SU-DHL-6 (cell line): ENCODE measurements around the gene IFT74.

Experiments
- H2AFZ ChIP-seq: fragments of 200-600 bp; sonication (generic); 2 replicates; pipeline ENCODE4 v1.6.1; 2014; ENCODE audit warnings: low read depth, mild to moderate bottlenecking, moderate library complexity, mixed read lengths, antibody characterized with exemption, low read length; ENCODE audit not compliant: severe bottlenecking
- H3F3A ChIP-seq: fragments of 200-600 bp; shearing (Covaris generic); 2 replicates; pipeline ENCODE4 v1.6.0; 2016; ENCODE audit warnings: antibody characterized with exemption, mild to moderate bottlenecking; ENCODE audit not compliant: insufficient read depth
- H3K27ac ChIP-seq: fragments of 200-600 bp; sonication (generic); 2 replicates; pipeline ENCODE4 v1.5.1; 2016; ENCODE audit warnings: low read depth, mild to moderate bottlenecking, low read length, moderate library complexity, mixed read lengths
- H3K27me3 ChIP-seq: fragments of 200-600 bp; sonication (generic), shearing (Covaris generic); 2 replicates; pipeline ENCODE4 v1.6.0; 2014; ENCODE audit warnings: mild to moderate bottlenecking, low read length
- H3K36me3 ChIP-seq: fragments of 200-600 bp; sonication (generic); 2 replicates; pipeline ENCODE4 v1.6.1; 2014; ENCODE audit warnings: mild to moderate bottlenecking, low read length, mixed read lengths
- H3K4me2 ChIP-seq: fragments of 300-600, 200-600 bp; shearing (Covaris generic), sonication (generic); 2 replicates; pipeline ENCODE4 v1.6.0; 2014; ENCODE audit warnings: low read length, low read depth, mild to moderate bottlenecking; ENCODE audit not compliant: poor library complexity, severe bottlenecking
- H3K4me3 ChIP-seq: fragments of 200-600 bp; sonication (generic); 2 replicates; pipeline ENCODE4 v1.5.1; 2014; ENCODE audit warnings: antibody characterized with exemption, low read length, mild to moderate bottlenecking, mixed read lengths; ENCODE audit not compliant: insufficient read depth, poor library complexity, severe bottlenecking
- H3K79me2 ChIP-seq: fragments of 200-600 bp; sonication (generic); 2 replicates; pipeline ENCODE4 v1.6.1; 2014; ENCODE audit warnings: mild to moderate bottlenecking, low read length, moderate library complexity; ENCODE audit not compliant: insufficient read depth
- H3K9ac ChIP-seq: fragments of 200-600 bp; sonication (generic); 2 replicates; pipeline ENCODE4 v1.7.0; 2014; ENCODE audit warnings: mild to moderate bottlenecking, low read length
- H3K9me2 ChIP-seq: fragments of 200-600 bp; sonication (generic); replicated peaks from 2 replicates; pipeline ENCODE4 v1.6.1; 2014; ENCODE audit warnings: low read length; ENCODE audit not compliant: insufficient read depth
- H3K9me3 ChIP-seq: fragments of 200-600 bp; sonication (generic); 2 replicates; pipeline ENCODE4 v1.6.1; 2014; ENCODE audit warnings: low read length, mixed read lengths; ENCODE audit not compliant: insufficient read depth
- H4K20me1 ChIP-seq: fragments of 200-600 bp; sonication (generic); 2 replicates; pipeline ENCODE4 v1.6.1; 2014; ENCODE audit warnings: low read depth, mild to moderate bottlenecking, antibody characterized with exemption, low read length, moderate library complexity, mixed read lengths
- CTCF ChIP-seq: fragments of 200-600 bp; sonication (generic); IDR thresholded peaks from one replicate; pipeline ENCODE4 v1.5.1; 2017; ENCODE audit warnings: antibody characterized with exemption, mild to moderate bottlenecking, low read length, moderate library complexity; ENCODE audit not compliant: insufficient read depth, poor library complexity, severe bottlenecking
- EZH2phosphoT487 ChIP-seq: fragments of 200-600 bp; sonication (generic), shearing (Covaris generic); conservative IDR thresholded peaks from 2 replicates; pipeline ENCODE4 v1.6.1; 2018; ENCODE audit warnings: mild to moderate bottlenecking, antibody characterized with exemption, low read length, moderate library complexity, mixed read lengths

IFT74 gene

GRCh38 chr9:26954050-26954508 is 2.1 kb upstream of the IFT74 start:
- H2AFZ ChIP-seq, result no peak overlapping the region
- no peak overlapping the region for H3K9ac ChIP-seq
- no peak overlapping the region for H3K27ac ChIP-seq

GRCh38 chr9:26955222-26955903 is 849 bp upstream of the IFT74 start:
- Histone ChIP-seq H3K27me3 (no peaks in the 10 kb centered on the region), H2AFZ (no peak overlapping the region), H4K20me1 (no peaks in the 10 kb centered on the region), H3K4me2 (no peak overlapping the region), H3K9ac (no peak overlapping the region), H3K79me2 (no peaks in the 10 kb centered on the region), H3K9me3 (no peaks in the 10 kb centered on the region), H3K9me2 (no peaks in the 10 kb centered on the region), H3F3A (no peaks in the 10 kb centered on the region), H3K27ac (no peak overlapping the region), H3K4me3 (no peak overlapping the region), H3K36me3 (no peaks in the 10 kb centered on the region)
- TF ChIP-seq CTCF (no peak), EZH2phosphoT487 (no peak)

More at GRCh38 chr9:26954050-26954508, 2.1 kb upstream of the IFT74 start:
- Histone ChIP-seq H3K9me3 (no peaks in the 10 kb centered on the region), H3K9me2 (no peaks in the 10 kb centered on the region), H3K4me2 (no peak overlapping the region), H3F3A (no peaks in the 10 kb centered on the region), H3K36me3 (no peaks in the 10 kb centered on the region), H3K4me3 (no peak overlapping the region), H3K79me2 (no peaks in the 10 kb centered on the region), H3K27me3 (no peaks in the 10 kb centered on the region), H4K20me1 (no peaks in the 10 kb centered on the region)
- TF ChIP-seq CTCF, result no peak
- no peak for TF ChIP-seq EZH2phosphoT487

GRCh38 chr9:26956860-26957233 is 635 bp downstream of the IFT74 start:
- H3K27ac ChIP-seq, result no peak overlapping the region
- no peak overlapping the region for H3K4me2 ChIP-seq
- TF ChIP-seq EZH2phosphoT487 (no peak), CTCF (no peak)
- no peaks in the 10 kb centered on the region for H3K36me3 ChIP-seq
- H4K20me1 ChIP-seq, result no peaks in the 10 kb centered on the region
- H2AFZ ChIP-seq, result peak overlapping the region; percentile 10
- no peaks in the 10 kb centered on the region for H3K9me2 ChIP-seq
- no peaks in the 10 kb centered on the region for H3K79me2 ChIP-seq
- no peak overlapping the region for H3K4me3 ChIP-seq
- H3K9me3 ChIP-seq, result no peaks in the 10 kb centered on the region
- no peaks in the 10 kb centered on the region for H3K27me3 ChIP-seq
- no peak overlapping the region for H3K9ac ChIP-seq
- no peaks in the 10 kb centered on the region for H3F3A ChIP-seq
